Measurements from ENCODE around the gene JAKMIP3.

GRCh38 chr10:132048294-132048667 is 17.5 kb upstream of the JAKMIP3 start:
- no peak for TF ChIP-seq CTCF (IDR thresholded peaks at IDR 0.05)
- TF ChIP-seq EP300 (IDR thresholded peaks at IDR 0.05): no peak
- no peak for TF ChIP-seq POLR2AphosphoS5 (IDR thresholded peaks at IDR 0.05)
- no peak for TF ChIP-seq POLR2A (IDR thresholded peaks at IDR 0.05)
